NK-92 (cell line): ENCODE data around the gene TUG1.
A peak's percentile ranks its signal among the peaks of the same experiment; 100 is the strongest.

Source experiments
- DNase-seq: peaks from one replicate; lab custom pipeline; 2025; ENCODE audit not compliant: unreplicated experiment; lab: John Stamatoyannopoulos, UW

The TUG1 gene

DNA sequence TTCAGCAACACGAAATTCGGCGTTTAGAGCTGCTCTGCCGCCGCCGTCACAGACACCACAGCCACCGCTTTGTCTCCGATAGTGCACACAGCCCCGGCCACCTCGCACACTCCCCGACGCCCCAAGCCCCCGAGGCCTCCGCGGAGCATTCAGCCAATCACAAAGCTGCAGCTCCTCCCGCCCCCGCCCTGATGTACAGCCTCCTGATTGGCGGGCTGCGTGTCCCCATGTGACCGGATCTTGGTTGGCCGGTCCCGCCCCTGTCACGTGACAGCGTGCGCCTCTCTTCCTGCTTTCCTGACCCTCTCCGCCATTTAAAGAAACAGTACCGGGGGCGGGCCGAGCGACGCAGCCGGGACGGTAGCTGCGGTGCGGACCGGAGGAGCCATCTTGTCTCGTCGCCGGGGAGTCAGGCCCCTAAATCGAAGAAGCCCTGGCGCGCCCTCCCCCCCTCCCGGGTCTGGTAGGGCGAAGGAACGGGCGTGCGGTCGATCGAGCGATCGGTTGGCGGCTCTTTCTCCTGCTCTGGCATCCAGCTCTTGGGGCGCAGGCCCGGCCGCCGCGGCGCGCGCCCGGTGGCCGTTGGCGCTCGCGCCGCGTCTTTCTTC is at the start of gene TUG1:
TUG1 (plus strand) TSS at position 342 of the 608 bp plus-strand sequence.
- DNase-seq, result peak; percentile 82

DNA sequence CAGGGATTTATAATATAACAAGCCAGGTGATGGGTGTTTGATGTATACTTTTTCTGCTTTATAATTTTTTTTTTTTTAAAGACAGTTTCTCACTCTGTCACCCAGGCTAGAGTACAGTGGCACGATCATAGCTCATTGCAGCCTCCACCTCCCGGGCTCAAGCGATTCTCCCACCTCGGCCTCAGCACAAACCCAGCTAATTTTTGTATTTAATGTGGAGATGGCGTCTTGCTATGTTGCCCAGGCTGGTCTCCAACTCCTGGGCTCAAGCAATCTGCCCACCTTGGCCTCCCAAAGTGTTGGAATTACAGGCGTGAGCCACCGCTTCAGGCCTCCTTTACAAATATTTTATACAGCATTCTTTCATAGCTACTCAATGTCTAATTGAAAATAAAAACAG is 49.1 kb upstream of the TUG1 start:
- DNase-seq, result no peak

DNA sequence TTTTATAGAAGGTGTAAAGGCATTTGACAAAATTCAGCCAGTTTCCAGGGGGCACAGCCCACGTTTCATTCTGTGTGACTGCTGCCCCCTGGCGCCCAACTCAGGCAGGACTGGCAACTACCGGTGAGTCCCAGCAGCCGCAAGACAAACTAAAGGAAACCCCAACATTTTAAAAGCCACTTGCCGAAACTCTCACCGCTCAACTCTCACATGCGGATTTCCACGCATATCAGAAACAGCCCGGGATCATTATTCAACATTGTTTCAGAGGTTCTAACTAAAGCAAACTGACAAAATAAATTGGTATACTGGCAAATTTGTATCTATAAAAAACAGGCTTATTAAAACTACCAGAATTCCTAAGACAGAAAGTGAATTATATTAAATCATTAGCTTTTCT is 48.7 kb upstream of the TUG1 start:
- peak; percentile 20 for DNase-seq

GRCh38 chr22:30921108-30921507 is 48.0 kb upstream of the TUG1 start:
- no peak for DNase-seq

- peak; percentile 14 for DNase-seq
Observed at GRCh38 chr22:30922151-30922611, 46.9 kb upstream of the TUG1 start.

DNA sequence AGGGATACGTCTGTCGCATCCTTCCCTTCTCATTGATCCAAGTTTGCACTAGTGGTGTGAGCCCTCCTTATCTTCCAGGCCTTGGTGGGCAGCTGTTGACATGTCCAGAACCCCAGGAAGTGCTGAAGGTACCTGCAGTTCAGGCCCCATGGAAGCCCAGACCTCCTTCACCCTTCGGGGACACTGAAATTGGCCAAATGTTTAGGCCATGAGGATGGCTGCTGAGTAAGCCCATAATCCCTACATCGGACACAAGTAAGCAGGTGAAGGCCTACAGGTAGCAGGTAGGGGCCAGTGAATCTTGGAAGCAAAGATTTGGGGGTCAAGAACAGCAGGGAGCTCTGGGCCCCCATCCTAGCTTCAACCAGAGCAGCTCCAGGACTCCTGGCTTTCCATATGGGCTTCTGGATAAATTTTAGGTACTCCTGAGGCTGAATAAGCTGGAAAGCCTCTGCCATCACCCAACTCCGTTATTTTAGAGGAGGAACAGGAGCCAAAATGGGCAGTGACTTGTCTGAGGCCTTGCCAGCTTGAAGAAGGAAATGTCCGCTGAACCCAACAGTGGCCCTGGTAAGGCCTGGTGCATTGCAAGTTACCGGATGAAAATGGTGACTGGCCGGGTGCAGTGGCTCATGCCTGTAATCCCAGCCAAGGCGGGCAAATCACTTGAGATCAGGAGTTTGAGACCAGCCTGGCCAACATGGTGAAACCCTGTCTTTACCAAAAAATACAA is 45.7 kb upstream of the TUG1 start:
- DNase-seq, result no peak

- DNase-seq, result no peak
Observed at GRCh38 chr22:30925667-30926066, 43.4 kb upstream of the TUG1 start.

- no peak for DNase-seq
Observed at GRCh38 chr22:30926706-30927105, 42.4 kb upstream of the TUG1 start.

DNA sequence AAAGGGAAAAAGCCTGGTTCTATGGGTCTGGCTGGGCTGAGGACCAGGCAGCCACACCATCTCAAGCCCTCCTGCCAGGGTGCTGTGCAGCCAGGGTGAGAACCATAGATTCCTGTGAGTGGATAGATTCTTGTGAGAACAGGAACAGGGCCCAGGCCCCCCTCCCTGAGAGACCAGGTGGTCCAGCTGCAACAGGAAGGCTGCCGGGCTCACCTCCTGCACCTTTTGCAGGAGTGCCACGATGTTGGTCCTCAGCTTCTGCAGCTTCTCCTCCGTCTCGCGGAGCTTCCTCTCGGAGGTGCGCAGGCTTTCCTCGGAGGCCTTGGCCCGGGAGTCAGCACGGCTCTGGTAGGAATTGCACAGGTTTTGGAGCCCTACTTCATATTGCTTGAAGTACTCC is 41.3 kb upstream of the TUG1 start:
- no peak for DNase-seq

DNA sequence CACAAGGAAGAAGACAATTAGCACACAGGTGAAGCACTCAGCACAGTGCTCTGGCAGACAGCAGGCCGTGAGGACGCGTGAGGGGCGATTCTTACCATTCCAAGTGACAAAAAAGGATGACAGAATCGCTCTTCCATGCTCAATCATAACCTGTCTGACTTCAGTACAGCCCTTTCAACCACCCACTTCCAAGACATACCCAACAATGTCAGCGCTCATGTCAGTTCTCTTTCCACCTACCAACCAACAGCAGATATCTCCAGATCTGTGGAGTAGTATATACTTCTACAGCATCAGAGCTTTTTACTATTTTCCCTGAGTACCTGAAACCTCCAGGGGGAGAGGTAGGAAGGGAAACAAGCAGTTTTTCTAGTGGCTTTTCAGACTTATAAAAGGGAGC is 40.7 kb upstream of the TUG1 start:
- DNase-seq, result no peak

- no peak for DNase-seq
Observed at GRCh38 chr22:30930228-30930627, 38.8 kb upstream of the TUG1 start.

- no peak for DNase-seq
Observed at GRCh38 chr22:30931541-30932300, 37.3 kb upstream of the TUG1 start.

GRCh38 chr22:30932661-30933060 is 36.4 kb upstream of the TUG1 start:
- DNase-seq, result no peak

DNA sequence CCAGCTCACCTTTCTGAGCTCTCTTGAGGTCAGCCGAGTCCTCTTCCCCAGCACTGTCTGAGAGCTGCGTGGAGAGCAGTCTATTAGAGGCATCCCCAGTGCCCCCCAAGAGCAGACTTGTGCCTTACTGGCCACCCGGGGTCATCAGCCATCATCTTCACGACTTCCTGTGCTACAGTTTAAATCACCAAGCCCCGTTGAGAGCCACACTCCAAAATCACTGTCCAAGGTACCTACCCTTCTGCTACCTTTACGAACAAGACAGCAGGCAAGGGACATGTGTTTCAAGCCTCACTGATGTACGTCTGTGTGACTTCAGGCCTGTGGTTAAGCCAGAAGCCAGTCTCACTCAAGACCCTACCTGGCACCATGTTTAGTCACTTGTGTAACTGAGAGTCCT is 35.6 kb upstream of the TUG1 start:
- no peak for DNase-seq

DNA sequence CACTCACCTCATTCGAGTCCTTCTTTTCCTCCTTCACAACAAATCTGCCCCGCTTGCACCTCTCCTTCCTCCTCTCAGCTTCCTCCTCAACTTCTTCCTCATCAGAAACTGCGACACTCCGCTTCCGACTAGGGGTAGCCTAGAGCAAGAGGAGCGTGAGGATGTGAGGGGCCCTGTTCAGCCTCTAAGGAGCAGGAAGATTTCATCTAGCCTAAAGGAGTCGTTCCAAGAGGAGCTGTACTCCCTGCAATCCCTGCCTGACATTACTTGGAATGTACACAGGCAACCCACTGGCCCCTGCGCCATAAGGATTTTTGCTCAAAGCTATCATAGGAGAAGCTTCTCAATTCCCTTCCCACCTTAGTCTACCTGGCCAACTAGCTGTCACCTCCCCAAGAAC is 35.0 kb upstream of the TUG1 start:
- DNase-seq, result no peak

DNA sequence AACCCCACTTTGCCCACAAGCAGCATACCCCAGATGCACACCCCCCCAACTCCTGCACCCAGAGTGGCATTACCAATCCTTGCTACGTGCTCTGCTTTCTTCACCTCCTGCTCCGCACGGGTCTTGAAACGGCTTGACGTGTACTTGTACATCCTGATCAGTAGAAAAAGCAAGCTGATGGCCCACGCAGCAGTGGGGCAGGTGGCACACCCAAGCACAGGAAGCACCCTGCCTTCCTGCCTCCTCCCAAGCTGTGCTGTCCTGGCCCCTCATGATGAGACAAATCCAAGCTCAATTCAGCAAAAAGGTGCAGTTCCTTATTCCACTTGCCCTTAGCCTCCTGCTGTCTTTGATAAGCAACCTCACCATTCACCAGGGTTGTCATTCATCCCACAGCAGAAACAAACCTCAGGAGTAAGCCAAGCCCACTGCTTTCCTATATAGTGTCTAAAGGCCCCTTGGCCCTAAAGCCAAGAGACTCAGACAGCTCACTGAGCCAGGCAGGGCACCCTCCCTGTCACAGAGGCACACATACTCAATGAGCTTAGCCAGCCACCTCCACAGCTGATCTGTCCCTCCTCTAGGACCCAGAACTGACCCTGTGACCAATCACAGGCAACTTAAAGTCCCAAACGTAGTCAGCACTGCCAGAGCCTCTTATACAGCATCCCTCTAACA is 28.2 kb upstream of the TUG1 start:
- no peak for DNase-seq

DNA sequence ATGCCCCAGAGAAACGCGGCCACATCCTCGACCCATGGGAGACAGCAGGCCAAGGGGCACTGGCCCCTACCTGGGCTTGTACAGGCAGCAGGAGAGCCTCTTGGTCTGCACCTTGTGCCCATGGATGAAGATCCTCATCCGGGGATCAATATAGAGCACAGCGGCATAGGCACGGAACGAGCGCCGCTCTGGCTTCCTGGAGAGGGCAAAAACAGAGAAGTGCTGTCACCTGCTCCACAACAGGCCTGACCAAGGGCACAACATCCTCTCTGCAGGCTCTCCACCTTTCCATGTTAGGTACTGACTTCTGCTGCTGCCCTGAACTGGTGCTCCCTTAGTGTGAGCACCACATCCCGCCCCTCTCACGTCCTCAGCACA is 27.7 kb upstream of the TUG1 start:
- no peak for DNase-seq

DNA sequence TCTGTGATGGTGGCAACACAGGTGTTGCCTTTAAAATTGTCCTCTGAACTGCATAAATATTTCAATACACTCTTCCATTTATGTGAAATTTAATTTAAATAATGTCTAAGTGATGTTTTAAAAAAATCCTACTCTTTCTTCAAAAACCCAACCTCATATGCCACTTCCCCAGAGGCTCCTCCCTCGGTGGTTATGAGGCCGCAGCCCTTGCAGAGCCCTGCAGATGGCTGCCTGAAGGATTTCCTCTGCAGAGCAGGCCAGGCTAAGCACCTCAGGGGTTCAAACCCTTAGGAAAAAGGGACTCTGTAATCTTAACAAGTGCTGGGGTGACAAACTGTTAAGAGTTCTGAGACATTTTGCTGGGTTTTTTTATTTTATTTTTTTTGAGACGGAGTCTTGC is 25.7 kb upstream of the TUG1 start:
- no peak for DNase-seq

- DNase-seq, result no peak
Observed at GRCh38 chr22:30944986-30945385, 24.1 kb upstream of the TUG1 start.

DNA sequence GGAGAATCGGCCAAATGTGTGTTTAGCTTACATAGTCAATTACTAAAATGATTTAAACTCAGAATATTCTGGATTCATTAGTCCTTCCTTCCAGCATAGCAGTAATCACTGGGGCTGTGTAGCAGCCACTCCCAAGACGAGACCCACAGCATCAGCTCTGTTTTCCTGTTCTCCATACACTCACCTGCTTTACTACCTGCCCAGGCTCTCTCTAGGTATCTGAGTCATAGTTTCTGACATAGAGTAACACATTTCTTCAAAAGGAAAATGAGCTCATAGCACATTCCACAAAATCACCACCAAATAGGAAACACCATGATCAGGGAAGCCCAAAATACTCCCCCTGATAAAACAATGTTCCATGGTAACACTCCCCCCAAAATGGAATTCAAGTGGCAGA is 23.4 kb upstream of the TUG1 start:
- DNase-seq, result no peak

DNA sequence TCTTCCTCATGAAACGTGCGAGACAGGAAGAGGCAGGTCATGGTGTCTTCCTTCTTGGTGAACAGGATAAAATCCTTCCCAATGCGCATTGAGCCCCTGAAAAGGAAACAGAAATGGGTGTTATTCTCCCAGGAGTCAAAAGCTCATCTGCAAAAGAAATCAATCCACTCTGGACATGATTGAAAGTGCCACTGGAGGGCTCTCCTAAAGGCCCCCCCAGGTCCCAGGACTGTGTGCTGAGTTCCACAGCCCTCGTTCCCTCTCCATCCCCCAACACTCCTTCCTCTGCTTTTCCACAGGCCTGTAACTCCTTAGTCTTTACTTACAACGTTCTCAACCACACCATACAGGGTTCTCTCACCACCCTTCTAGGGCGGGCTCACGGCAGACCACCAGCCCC is 22.7 kb upstream of the TUG1 start:
- no peak for DNase-seq
